ENCODE measurements around the gene SEMA4A. TPM values are rescaled to one million over a fixed set of nuclear protein-coding genes. Genes with fewer than 3 reads are reported as not detected.

The SEMA4A gene
- total and polyA plus RNA-seq, 9 of the 15 experiments (the other 6 are each of a cell fraction or from before 2014, with no cell fraction given): 0.04 to 1.7 (median 0.45) TPM

DNA sequence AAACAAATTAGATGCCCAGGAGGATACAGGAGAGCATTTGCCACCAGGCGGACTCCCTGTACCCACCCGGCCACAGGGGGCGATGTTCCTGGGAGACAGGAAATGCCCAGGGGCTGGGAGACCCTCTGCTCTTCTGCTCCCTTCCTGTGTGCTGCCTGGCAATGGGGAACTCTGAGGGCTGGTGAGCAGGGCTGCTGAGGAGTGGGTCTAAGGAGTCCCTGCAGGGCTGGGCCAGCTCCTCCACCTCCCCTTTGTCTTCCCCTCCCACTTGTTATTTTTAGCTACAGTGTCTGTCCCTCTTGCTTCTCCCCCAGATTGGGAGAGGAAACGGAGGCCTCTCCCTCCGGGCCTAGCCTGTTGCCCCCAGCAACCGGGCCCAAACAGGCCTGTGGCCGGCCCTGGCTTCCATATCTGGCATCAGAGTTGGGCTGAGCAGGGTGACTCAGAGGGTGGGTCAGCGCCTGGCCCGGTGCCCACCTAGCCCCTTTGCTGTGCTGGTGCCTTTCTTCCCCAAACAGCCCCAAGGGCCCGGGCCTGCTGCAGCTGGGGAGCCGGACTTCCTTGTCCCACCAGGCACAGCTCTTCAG is 27.2 kb upstream of the SEMA4A start (continued):
- TF ChIP-seq, protein P1, sequence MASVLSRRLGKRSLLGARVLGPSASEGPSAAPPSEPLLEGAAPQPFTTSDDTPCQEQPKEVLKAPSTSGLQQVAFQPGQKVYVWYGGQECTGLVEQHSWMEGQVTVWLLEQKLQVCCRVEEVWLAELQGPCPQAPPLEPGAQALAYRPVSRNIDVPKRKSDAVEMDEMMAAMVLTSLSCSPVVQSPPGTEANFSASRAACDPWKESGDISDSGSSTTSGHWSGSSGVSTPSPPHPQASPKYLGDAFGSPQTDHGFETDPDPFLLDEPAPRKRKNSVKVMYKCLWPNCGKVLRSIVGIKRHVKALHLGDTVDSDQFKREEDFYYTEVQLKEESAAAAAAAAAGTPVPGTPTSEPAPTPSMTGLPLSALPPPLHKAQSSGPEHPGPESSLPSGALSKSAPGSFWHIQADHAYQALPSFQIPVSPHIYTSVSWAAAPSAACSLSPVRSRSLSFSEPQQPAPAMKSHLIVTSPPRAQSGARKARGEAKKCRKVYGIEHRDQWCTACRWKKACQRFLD (CRISPR knock-in tag; IDR thresholded peaks at IDR 0.05): peak; percentile 59
- 0 out of 2 replicates have a peak, but pooled peaks have one; percentile 38 for TF ChIP-seq SIN3B (IDR thresholded peaks at IDR 0.05; ENCODE audit: low read depth)
- TF ChIP-seq ZNF277 (CRISPR knock-in tag; IDR thresholded peaks at IDR 0.05; ENCODE audit: borderline replicate concordance): no peak
- no peak for TF ChIP-seq ZNF695 (CRISPR knock-in tag; IDR thresholded peaks at IDR 0.05)
- 0 out of 2 replicates have a peak, but pooled peaks have one; percentile 4 for TF ChIP-seq KLF16 (IDR thresholded peaks at IDR 0.05)
- TF ChIP-seq TFAP4 (CRISPR knock-in tag; IDR thresholded peaks at IDR 0.05; ENCODE audit: borderline replicate concordance): peak; percentile 66
- no peak for TF ChIP-seq TFAM (CRISPR knock-in tag; conservative IDR thresholded peaks at IDR 0.05)
- no peak for TF ChIP-seq PTTG1 (tag; IDR thresholded peaks at IDR 0.05; ENCODE audit: low read depth)
- no peak for TF ChIP-seq KLF1 (tag; IDR thresholded peaks at IDR 0.05)
- TF ChIP-seq CREM (IDR thresholded peaks at IDR 0.05; ENCODE audit: low read depth): peak; percentile 27
- TF ChIP-seq TEAD2 (tag; IDR thresholded peaks at IDR 0.05): no peak
- peak; percentile 46; the same call in 1 of the 2 replicates for TF ChIP-seq RNF2 (IDR thresholded peaks at IDR 0.05)
- TF ChIP-seq GABPB1 (CRISPR knock-in tag; IDR thresholded peaks at IDR 0.05): peak; percentile 24; the same call in 1 of the 2 replicates
- no peak for TF ChIP-seq ZNF41 (CRISPR knock-in tag; conservative IDR thresholded peaks at IDR 0.05)
- no peak for TF ChIP-seq ZNF174 (CRISPR knock-in tag; IDR thresholded peaks at IDR 0.05)
- TF ChIP-seq KLF6 (CRISPR knock-in tag; IDR thresholded peaks at IDR 0.05; ENCODE audit: borderline replicate concordance): no peak
- TF ChIP-seq ZNF75A (CRISPR knock-in tag; IDR thresholded peaks at IDR 0.05): no peak
- TF ChIP-seq NR4A1 (CRISPR knock-in tag; IDR thresholded peaks at IDR 0.05): no peak
- TF ChIP-seq NR4A1 (tag; IDR thresholded peaks at IDR 0.05): no peak
- TF ChIP-seq RBM15 (IDR thresholded peaks at IDR 0.05; ENCODE audit: insufficient read depth, low read length): no peak
- TF ChIP-seq, protein P2, sequence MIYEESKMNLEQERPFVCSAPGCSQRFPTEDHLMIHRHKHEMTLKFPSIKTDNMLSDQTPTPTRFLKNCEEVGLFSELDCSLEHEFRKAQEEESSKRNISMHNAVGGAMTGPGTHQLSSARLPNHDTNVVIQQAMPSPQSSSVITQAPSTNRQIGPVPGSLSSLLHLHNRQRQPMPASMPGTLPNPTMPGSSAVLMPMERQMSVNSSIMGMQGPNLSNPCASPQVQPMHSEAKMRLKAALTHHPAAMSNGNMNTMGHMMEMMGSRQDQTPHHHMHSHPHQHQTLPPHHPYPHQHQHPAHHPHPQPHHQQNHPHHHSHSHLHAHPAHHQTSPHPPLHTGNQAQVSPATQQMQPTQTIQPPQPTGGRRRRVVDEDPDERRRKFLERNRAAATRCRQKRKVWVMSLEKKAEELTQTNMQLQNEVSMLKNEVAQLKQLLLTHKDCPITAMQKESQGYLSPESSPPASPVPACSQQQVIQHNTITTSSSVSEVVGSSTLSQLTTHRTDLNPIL (CRISPR knock-in tag; IDR thresholded peaks at IDR 0.05): no peak
- TF ChIP-seq TRIM25 (IDR thresholded peaks at IDR 0.05; ENCODE audit: borderline replicate concordance): no peak
- TF ChIP-seq HCFC1 (IDR thresholded peaks at IDR 0.05; ENCODE audit: low read depth, low read length): peak; percentile 54; the same call in 1 of the 2 replicates
